Thoracic aorta (tissue), 2 donors: Measurements from ENCODE around the gene CPB1. TPM values are rescaled to one million over a fixed set of nuclear protein-coding genes. Genes with fewer than 3 reads are reported as not detected.

Experiments
- ATAC-seq: fragments of 150-250 bp; one replicate; pipeline ENCODE4 v1.8.0; 2017; ENCODE audit warnings: low read depth; ENCODE audit not compliant: insufficient number of reproducible peaks, low FRiP score
- DNase-seq: peaks from one replicate; pipeline ENCODE4 v3.0.0-alpha.2; 2020; ENCODE audit warnings: low spot score
- H3K27ac ChIP-seq, 2 donors: fragments of 200-600 bp; sonication (generic); 1 replicate in 1 of 2; 2 replicates in 1 of 2; pipeline ENCODE4 v1.5.1; 2016; ENCODE audit warnings: mild to moderate bottlenecking in 2 of 2, moderate library complexity in 2 of 2
- H3K27me3 ChIP-seq: fragments of 200-600 bp; sonication (generic); replicated peaks from 2 replicates; pipeline ENCODE4 v1.6.0; 2016; ENCODE audit warnings: mild to moderate bottlenecking; ENCODE audit not compliant: insufficient read depth
- H3K36me3 ChIP-seq: fragments of 200-600 bp; sonication (generic); one replicate; pipeline ENCODE4 v1.5.1; 2016
- H3K4me1 ChIP-seq, 2 donors: fragments of 200-600 bp; sonication (generic); 1 replicate in 1 of 2; 2 replicates in 1 of 2; pipeline versions ENCODE4 v1.5.1 to v1.6.0; 2016; ENCODE audit warnings: low read depth in 2 of 2, mild to moderate bottlenecking in 1 of 2; ENCODE audit not compliant: control insufficient read depth in 1 of 2
- H3K4me3 ChIP-seq: fragments of 200-600 bp; sonication (generic); 2 replicates; pipeline ENCODE4 v1.5.1; 2016; ENCODE audit warnings: mild to moderate bottlenecking
- H3K9me3 ChIP-seq: fragments of 200-600 bp; sonication (generic); 2 replicates; pipeline ENCODE4 v1.5.1; 2016
- total RNA-seq, 2 donors: library from RNA; depleted of rRNA; stranded (reverse); fragments of >200 nt; gene quantifications; one replicate each; pipeline versions ENCODE4 v1.1.0 to v1.2.3, GENCODE V29; 2016
- TF ChIP-seq, protein P1 (sequence below): fragments of 200-600 bp; sonication (generic); IDR thresholded peaks from one replicate; pipeline ENCODE4 v1.5.1; 2019; ENCODE audit warnings: antibody characterized with exemption

The CPB1 gene
- total RNA-seq, 2 donors from 2014 or later = 0.95 to 3.5 TPM

DNA sequence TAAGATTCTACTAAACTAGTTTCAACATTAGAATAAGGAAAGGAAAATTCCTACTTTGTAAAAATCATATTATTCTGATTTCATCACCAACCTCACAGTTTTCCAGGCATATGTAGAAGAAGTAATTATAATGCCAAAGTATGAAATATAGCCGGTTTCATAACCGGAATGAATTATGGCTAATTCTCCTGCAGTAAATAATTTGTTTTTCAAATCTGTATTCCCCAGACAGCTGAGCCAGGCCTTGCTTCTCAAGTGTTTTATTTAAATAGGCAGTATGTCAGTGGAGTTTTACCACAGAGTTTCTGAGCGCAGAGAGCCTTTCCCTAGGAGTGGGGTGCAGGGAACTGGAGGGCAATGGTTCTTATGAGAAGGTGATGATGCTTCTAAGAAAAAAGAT, 28.8 kb downstream of the CPB1 start:
- Histone ChIP-seq H3K4me1 (no peaks in the 10 kb centered on the region), H3K27ac (no peak overlapping the region), H3K36me3 (no peaks in the 10 kb centered on the region), H3K9me3 (no peaks in the 10 kb centered on the region), H3K4me3 (no peak overlapping the region), H3K27me3 (no peaks in the 10 kb centered on the region)
- DNase-seq = no peak
- TF ChIP-seq, protein P1, sequence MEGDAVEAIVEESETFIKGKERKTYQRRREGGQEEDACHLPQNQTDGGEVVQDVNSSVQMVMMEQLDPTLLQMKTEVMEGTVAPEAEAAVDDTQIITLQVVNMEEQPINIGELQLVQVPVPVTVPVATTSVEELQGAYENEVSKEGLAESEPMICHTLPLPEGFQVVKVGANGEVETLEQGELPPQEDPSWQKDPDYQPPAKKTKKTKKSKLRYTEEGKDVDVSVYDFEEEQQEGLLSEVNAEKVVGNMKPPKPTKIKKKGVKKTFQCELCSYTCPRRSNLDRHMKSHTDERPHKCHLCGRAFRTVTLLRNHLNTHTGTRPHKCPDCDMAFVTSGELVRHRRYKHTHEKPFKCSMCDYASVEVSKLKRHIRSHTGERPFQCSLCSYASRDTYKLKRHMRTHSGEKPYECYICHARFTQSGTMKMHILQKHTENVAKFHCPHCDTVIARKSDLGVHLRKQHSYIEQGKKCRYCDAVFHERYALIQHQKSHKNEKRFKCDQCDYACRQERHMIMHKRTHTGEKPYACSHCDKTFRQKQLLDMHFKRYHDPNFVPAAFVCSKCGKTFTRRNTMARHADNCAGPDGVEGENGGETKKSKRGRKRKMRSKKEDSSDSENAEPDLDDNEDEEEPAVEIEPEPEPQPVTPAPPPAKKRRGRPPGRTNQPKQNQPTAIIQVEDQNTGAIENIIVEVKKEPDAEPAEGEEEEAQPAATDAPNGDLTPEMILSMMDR = no peak
- ATAC-seq = no peak

DNA sequence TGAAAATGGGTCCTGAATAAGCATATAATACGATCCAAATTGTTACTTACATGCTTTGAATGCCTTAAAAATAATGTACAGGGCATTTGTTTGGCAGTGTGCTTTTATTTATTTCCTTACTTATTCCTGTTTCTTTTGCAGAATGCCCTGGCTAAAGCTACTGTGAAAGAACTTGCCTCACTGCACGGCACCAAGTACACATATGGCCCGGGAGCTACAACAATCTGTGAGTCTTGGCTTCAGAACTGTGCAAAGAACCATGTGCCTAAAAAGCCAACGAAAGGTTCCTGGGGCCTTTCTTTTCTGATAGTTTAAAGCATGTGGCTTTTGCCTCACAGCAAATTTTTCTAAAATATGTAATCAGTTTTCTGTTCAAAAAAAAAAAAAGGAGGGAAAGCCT, 29.7 kb downstream of the CPB1 start:
- Histone ChIP-seq H3K4me3 (no peak overlapping the region), H3K27ac (no peak overlapping the region), H3K4me1 (no peaks in the 10 kb centered on the region), H3K27me3 (no peaks in the 10 kb centered on the region), H3K36me3 (no peaks in the 10 kb centered on the region), H3K9me3 (no peaks in the 10 kb centered on the region)
- TF ChIP-seq, protein P1 = no peak
- DNase-seq (no peak), ATAC-seq (no peak)

GRCh38 chr3:148861277-148861869, 33.8 kb downstream of the CPB1 start:
- DNase-seq = no peak
- H3K4me1 ChIP-seq = no peaks in the 10 kb centered on the region
- no peak overlapping the region for H3K27ac ChIP-seq
- H3K36me3 ChIP-seq = no peaks in the 10 kb centered on the region
- TF ChIP-seq, protein P1 = peak; percentile 78
- no peak for ATAC-seq
- H3K27me3 ChIP-seq = no peaks in the 10 kb centered on the region
- no peaks in the 10 kb centered on the region for H3K9me3 ChIP-seq
- no peak overlapping the region for H3K4me3 ChIP-seq

DNA sequence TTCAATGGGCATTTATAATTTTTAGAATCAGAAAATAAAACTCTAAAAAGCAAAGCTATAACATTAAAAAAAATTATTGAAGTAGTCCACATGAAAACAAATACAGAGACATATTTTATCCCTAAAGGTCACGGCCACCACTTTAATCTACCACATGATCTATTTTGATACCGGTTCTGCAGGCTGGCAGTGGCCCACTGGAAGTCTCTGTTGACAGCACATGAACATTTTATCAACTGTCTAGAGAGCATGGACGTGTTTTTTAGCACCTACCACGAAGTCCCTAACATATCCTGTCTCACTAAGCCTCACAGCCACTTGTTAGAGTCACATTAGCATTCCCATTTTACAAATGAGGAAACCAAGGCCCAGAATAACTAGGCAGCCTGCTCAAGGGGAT, 35.7 kb downstream of the CPB1 start:
- ATAC-seq = no peak
- no peaks in the 10 kb centered on the region for H3K4me1 ChIP-seq
- H3K36me3 ChIP-seq = no peaks in the 10 kb centered on the region
- H3K27me3 ChIP-seq = no peaks in the 10 kb centered on the region
- TF ChIP-seq, protein P1 = no peak
- no peak overlapping the region for H3K27ac ChIP-seq
- no peak for DNase-seq
- no peak overlapping the region for H3K4me3 ChIP-seq
- no peaks in the 10 kb centered on the region for H3K9me3 ChIP-seq

GRCh38 chr3:148863814-148864213, 36.2 kb downstream of the CPB1 start:
- Histone ChIP-seq H3K9me3 (no peaks in the 10 kb centered on the region), H3K4me1 (no peaks in the 10 kb centered on the region), H3K27me3 (no peaks in the 10 kb centered on the region), H3K4me3 (no peak overlapping the region), H3K27ac (no peak overlapping the region), H3K36me3 (no peaks in the 10 kb centered on the region)
- DNase-seq (no peak), ATAC-seq (no peak)
- TF ChIP-seq, protein P1 = no peak
